Measurements from ENCODE around the gene ATP5MG. TPM values are rescaled to one million over a fixed set of nuclear protein-coding genes. Genes with fewer than 3 reads are reported as not detected.

Gene ATP5MG
- total RNA-seq, 2 experiments from 2014 or later = 237 to 249 TPM

- no peaks in the 10 kb centered on the region for H3K27me3 Mint-ChIP-seq
- TF ChIP-seq CTCF (IDR thresholded peaks at IDR 0.05) = no peak
- H3K4me1 Mint-ChIP-seq (ENCODE audit: low read depth) = peaks cover 72% of the 10 kb centered on the region
- H3K9me3 Mint-ChIP-seq = no peaks in the 10 kb centered on the region
- H3K4me3 Mint-ChIP-seq = no peak overlapping the region
- CTCF ChIA-PET = interaction anchor here (0.9 to 1.7 kb wide), 9 partner anchors 10 to 250 kb away, joined by 3 to 5 read pairs (median 3); no protein-coding TSS in a partner anchor
- H3K27ac Mint-ChIP-seq = peak overlapping the region; percentile 59
- peaks cover 47% of the 10 kb centered on the region for H3K36me3 Mint-ChIP-seq (ENCODE audit: low read depth)
- peak; percentile 78 for ATAC-seq
- intact Hi-C loops (cut with micrococcal nuclease) = loop anchor here (10.0 kb wide), 1 partner anchor 117 kb away; the partner anchor contains the start of gene IFT46
- POLR2A ChIA-PET = interaction anchor here (0.7 to 1.8 kb wide), 4 partner anchors 13 to 412 kb away, joined by 3 to 13 read pairs (median 4); partner anchors contain the start of gene KMT2A
- peak; percentile 40 for DNase-seq
Measured at GRCh38 chr11:118448294-118448693, 46.9 kb downstream of the ATP5MG start.

- H3K9me3 Mint-ChIP-seq = no peaks in the 10 kb centered on the region
- H3K27me3 Mint-ChIP-seq = no peaks in the 10 kb centered on the region
- peak overlapping the region; percentile 62 for H3K27ac Mint-ChIP-seq
- intact Hi-C loops (cut with micrococcal nuclease) = loop anchor here (10.0 kb wide), 1 partner anchor 115 kb away; the partner anchor contains the start of gene IFT46
- ATAC-seq (no peak), DNase-seq (no peak)
- no peak for TF ChIP-seq CTCF (IDR thresholded peaks at IDR 0.05)
- ChIA-PET CTCF (no interaction called here), POLR2A (interaction anchor here (0.6 to 1.0 kb wide), 2 partner anchors 14 to 444 kb away, joined by 3 read pairs; no protein-coding TSS in a partner anchor)
- peaks cover 72% of the 10 kb centered on the region for H3K4me1 Mint-ChIP-seq (ENCODE audit: low read depth)
- no peak overlapping the region for H3K4me3 Mint-ChIP-seq
- peaks cover 46% of the 10 kb centered on the region for H3K36me3 Mint-ChIP-seq (ENCODE audit: low read depth)
Measured at GRCh38 chr11:118449316-118449918, 48.0 kb downstream of the ATP5MG start.

GRCh38 chr11:118450451-118450850 is 49.0 kb downstream of the ATP5MG start:
- no peak for ATAC-seq
- Mint-ChIP-seq H3K9me3 (no peaks in the 10 kb centered on the region), H3K4me1 (ENCODE audit: low read depth) (peaks cover 69% of the 10 kb centered on the region), H3K4me3 (no peak overlapping the region), H3K27ac (peak overlapping the region; percentile 7), H3K36me3 (ENCODE audit: low read depth) (peaks cover 40% of the 10 kb centered on the region), H3K27me3 (no peaks in the 10 kb centered on the region)
- ChIA-PET CTCF (interaction anchor here (1.2 kb wide), 1 partner anchor 85 kb away, joined by 3 read pairs; no protein-coding TSS in a partner anchor), POLR2A (interaction anchor here (1.8 kb wide), 1 partner anchor 15 kb away, joined by 5 read pairs; the partner anchor contains the start of gene KMT2A)
- no peak for TF ChIP-seq CTCF (IDR thresholded peaks at IDR 0.05)
- no peak for DNase-seq
- intact Hi-C loops (cut with micrococcal nuclease) = no loop called here

Other genes with a start within 250 kb of the ATP5MG start
- gene SCN4B, start 248.8 kb upstream of the ATP5MG start, total RNA-seq = 1 to 10 TPM in 1 of 2 experiments, under 1 TPM in 1; 0.72 to 1.1 TPM
- not detected for gene SCN2B, start 225.0 kb upstream of the ATP5MG start, total RNA-seq
- 100 to 1,000 TPM; 236 to 251 TPM for gene JAML, start 176.6 kb upstream of the ATP5MG start, total RNA-seq
- 10 to 100 TPM; 51.1 to 51.7 TPM for gene MPZL3, start 149.2 kb upstream of the ATP5MG start, total RNA-seq
- gene MPZL2, start 137.3 kb upstream of the ATP5MG start, total RNA-seq = 10 to 100 TPM; 26.2 to 31.0 TPM
- gene CD3E, start 96.9 kb upstream of the ATP5MG start, total RNA-seq = 100 to 1,000 TPM; 372 to 387 TPM
- gene CD3D, start 58.9 kb upstream of the ATP5MG start, total RNA-seq = 100 to 1,000 TPM; 316 to 325 TPM
- gene CD3G, start 57.3 kb upstream of the ATP5MG start, total RNA-seq = 100 to 1,000 TPM; 116 to 118 TPM
- 10 to 100 TPM; 40.2 to 40.5 TPM for gene UBE4A, start 42.0 kb upstream of the ATP5MG start, total RNA-seq
- gene KMT2A, start 34.9 kb downstream of the ATP5MG start, total RNA-seq = 10 to 100 TPM; 68.8 to 75.0 TPM
- gene TTC36, start 125.9 kb downstream of the ATP5MG start, total RNA-seq = under 1 TPM; 0.36 to 0.43 TPM
- gene TMEM25, start 129.6 kb downstream of the ATP5MG start, total RNA-seq = 10 to 100 TPM in 1 of 2 experiments, 1 to 10 TPM in 1; 9.8 to 15.0 TPM
- gene IFT46, start 164.3 kb downstream of the ATP5MG start, total RNA-seq = 10 to 100 TPM; 14.9 to 16.0 TPM
- 100 to 1,000 TPM; 134 to 135 TPM for gene ARCN1, start 170.8 kb downstream of the ATP5MG start, total RNA-seq
- 1 to 10 TPM; 3.0 to 5.1 TPM for gene PHLDB1, start 206.0 kb downstream of the ATP5MG start, total RNA-seq